Bronchial epithelial cell (primary cell): Measurements from ENCODE around the gene PRSS22. TPM values are rescaled to one million over a fixed set of nuclear protein-coding genes. Genes with fewer than 3 reads are reported as not detected.

Source experiments
- DNase-seq: peaks from one replicate; pipeline ENCODE4 v3.0.0-alpha.2; 2010; ENCODE audit warnings: low read depth
- FAIRE-seq: peaks from 2 replicates; lab custom pipeline; 2011; peaks lifted over from hg19 to GRCh38; lab: Jason Lieb, UNC
- H3K27me3 ChIP-seq: 2 replicates; pipeline ENCODE4 v1.5.1; 2011; ENCODE audit warnings: low read length; ENCODE audit not compliant: control insufficient read depth, insufficient read depth
- H3K36me3 ChIP-seq: 2 replicates; pipeline ENCODE4 v1.5.1; 2011; ENCODE audit warnings: low read length; ENCODE audit not compliant: control insufficient read depth, insufficient read depth
- H3K4me3 ChIP-seq: 2 replicates; pipeline ENCODE4 v1.5.1; 2011; ENCODE audit warnings: mild to moderate bottlenecking, low read depth, low read length, control low read depth
- total RNA-seq: library from RNA; depleted of rRNA; stranded (reverse); fragments of >200 nt; gene quantifications from 2 replicates; pipeline ENCODE4 v1.2.1, GENCODE V29; 2014
- TF ChIP-seq, protein P1 (sequence below): IDR thresholded peaks from 2 replicates; pipeline ENCODE4 v1.5.1; 2011; ENCODE audit warnings: mild to moderate bottlenecking, moderate library complexity, low read length, control low read depth, inconsistent platforms; ENCODE audit not compliant: insufficient read depth, severe bottlenecking

PRSS22 gene
- total RNA-seq, 1 donor from 2014 or later = 9.2 TPM

- H3K4me3 ChIP-seq = no peak overlapping the region
- peak; percentile 29 for DNase-seq
- TF ChIP-seq, protein P1, sequence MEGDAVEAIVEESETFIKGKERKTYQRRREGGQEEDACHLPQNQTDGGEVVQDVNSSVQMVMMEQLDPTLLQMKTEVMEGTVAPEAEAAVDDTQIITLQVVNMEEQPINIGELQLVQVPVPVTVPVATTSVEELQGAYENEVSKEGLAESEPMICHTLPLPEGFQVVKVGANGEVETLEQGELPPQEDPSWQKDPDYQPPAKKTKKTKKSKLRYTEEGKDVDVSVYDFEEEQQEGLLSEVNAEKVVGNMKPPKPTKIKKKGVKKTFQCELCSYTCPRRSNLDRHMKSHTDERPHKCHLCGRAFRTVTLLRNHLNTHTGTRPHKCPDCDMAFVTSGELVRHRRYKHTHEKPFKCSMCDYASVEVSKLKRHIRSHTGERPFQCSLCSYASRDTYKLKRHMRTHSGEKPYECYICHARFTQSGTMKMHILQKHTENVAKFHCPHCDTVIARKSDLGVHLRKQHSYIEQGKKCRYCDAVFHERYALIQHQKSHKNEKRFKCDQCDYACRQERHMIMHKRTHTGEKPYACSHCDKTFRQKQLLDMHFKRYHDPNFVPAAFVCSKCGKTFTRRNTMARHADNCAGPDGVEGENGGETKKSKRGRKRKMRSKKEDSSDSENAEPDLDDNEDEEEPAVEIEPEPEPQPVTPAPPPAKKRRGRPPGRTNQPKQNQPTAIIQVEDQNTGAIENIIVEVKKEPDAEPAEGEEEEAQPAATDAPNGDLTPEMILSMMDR = no peak
- no peaks in the 10 kb centered on the region for H3K36me3 ChIP-seq
- FAIRE-seq = no peak
- H3K27me3 ChIP-seq = no peaks in the 10 kb centered on the region
These were observed 3.0 kb upstream of the PRSS22 start for GRCh38 chr16:2860826-2861567.

DNA sequence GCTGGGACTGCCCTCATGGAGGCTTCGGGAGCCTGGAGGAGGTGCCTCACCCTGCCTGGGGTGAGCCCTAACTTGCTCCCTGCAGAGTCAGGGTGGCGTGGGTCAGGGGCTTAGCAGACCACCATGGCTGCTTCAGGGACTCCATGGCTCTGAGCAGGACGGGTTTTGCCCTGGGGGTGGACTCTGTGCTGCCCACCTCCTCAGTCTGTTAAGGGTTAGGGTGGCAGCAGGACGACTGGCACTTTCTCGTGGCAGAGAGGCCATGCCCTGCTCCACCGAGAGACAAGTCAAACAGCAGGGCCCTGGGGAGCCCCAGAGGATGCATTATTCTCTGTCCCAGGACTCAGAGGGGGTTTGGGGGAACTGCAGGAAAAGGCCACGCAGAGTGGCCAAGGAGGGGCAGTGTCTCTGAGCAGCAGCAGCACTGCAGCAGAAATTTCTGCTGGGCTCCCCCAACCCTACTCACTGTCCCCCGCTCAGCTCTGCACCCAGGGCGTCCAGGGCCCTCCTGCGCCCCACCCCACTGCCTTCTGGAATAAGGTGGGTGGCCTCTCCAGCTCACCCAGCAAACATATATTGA is 1.8 kb upstream of the PRSS22 start:
- no peak overlapping the region for H3K4me3 ChIP-seq
- no peak for FAIRE-seq
- no peaks in the 10 kb centered on the region for H3K27me3 ChIP-seq
- TF ChIP-seq, protein P1 = no peak
- no peak for DNase-seq
- no peaks in the 10 kb centered on the region for H3K36me3 ChIP-seq

- FAIRE-seq (no peak), DNase-seq (peak; percentile 68)
- TF ChIP-seq, protein P1 = peak; percentile 9
- H3K27me3 ChIP-seq = no peaks in the 10 kb centered on the region
- peak overlapping the region; percentile 47 for H3K4me3 ChIP-seq
- no peaks in the 10 kb centered on the region for H3K36me3 ChIP-seq
These were observed 465 bp upstream of the PRSS22 start for GRCh38 chr16:2858245-2859025.

GRCh38 chr16:2856686-2857450 is 1.1 kb downstream of the PRSS22 start:
- no peak for FAIRE-seq
- no peaks in the 10 kb centered on the region for H3K36me3 ChIP-seq
- H3K4me3 ChIP-seq = peak overlapping the region; percentile 47
- H3K27me3 ChIP-seq = no peaks in the 10 kb centered on the region
- no peak for DNase-seq
- TF ChIP-seq, protein P1 = no peak

GRCh38 chr16:2856061-2856670 is 1.8 kb downstream of the PRSS22 start:
- Histone ChIP-seq H3K36me3 (no peaks in the 10 kb centered on the region), H3K4me3 (no peak overlapping the region), H3K27me3 (no peaks in the 10 kb centered on the region)
- TF ChIP-seq, protein P1 = no peak
- DNase-seq (no peak), FAIRE-seq (peak; percentile 43)
